ENCODE results near the gene NFAM1.

The NFAM1 gene

DNA sequence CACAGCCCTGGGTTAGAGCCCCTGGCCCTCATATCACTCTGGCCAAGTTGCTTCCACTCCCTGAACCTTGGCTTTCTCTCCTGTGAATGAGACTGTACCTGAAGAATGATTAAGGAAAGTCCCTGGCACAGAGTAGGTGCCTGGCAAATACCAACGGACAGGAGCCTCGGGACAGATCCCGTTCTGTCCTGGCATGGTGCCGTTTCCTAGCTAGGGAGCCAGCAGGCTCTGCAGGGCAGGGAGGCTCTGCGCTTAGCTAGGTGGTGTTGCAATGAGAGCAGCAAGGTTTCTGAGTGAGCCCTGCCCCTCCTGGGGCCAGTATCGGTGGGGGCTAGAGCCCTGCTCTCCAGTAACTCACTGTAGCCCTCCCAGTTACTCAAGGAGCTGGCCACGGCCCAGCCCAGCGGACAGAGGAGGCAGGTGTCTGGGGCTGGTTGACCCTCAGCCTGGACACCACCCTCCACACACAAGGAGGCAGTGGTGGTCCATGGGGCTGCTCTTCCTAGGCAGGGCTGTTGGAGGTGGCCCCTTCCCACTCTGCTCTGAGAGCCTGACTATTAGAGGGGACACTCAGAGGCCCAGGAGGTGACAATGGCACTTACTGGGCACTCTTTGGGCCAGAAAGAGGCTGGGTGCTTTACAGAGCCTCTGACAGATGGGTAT lies 74.4 kb downstream of the NFAM1 start:
- DNase-seq = no peak

GRCh38 chr22:42357221-42357620 lies 75.0 kb downstream of the NFAM1 start:
- DNase-seq = no peak

GRCh38 chr22:42356533-42356932 lies 75.7 kb downstream of the NFAM1 start:
- DNase-seq = no peak

- peak; percentile 36 for DNase-seq
Observed at GRCh38 chr22:42353883-42354727, 78.1 kb downstream of the NFAM1 start.

DNA sequence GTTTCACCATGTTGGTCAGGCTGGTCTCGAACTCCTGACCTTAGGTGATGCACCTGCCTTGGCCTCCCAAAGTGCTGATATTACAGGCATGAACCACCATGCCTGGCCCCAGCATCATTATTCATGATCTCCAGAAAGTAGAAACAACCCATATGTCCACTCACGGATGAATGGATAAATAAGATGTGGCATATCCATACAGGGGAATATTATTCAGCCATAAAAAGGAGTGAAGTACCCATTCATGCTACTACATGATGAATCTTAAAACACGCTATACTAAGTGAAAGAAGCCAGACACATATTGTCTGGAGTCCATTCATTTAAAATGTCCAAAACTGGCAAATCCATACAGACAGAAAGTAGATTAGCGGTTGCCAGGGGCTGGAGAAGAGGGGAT lies 81.8 kb downstream of the NFAM1 start:
- no peak for DNase-seq

DNA sequence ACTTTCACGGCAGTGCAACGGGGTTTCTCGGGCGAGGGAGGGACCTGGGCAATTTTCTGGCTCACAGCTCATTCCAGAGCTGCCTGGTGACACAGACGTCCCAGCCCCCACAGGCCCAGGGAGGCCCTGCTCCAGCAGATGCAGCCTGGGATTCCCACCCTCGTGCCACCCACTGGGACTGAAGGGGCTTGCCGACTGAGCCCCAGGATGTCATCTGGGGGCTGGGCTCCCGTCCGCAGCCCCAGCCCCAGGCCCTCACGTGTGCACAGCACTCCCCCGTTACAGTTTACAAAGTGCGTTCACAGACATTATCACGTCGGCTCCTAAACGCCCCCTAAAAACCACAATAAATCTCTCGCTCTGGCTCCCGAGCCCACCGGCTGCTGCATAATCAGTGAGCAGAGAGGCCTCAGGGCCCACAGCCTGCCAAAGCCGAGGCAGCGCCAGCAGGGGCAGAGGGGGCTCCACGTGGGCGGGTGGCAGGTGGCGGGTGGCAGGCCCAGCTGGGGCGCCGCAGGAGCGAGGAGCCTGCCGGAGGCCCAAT lies 84.8 kb downstream of the NFAM1 start:
- DNase-seq = peak; percentile 38

GRCh38 chr22:42346722-42347121 lies 85.5 kb downstream of the NFAM1 start:
- no peak for DNase-seq

GRCh38 chr22:42345458-42345857 lies 86.7 kb downstream of the NFAM1 start:
- DNase-seq = no peak

GRCh38 chr22:42344361-42344905 lies 87.8 kb downstream of the NFAM1 start:
- peak; percentile 36 for DNase-seq

DNA sequence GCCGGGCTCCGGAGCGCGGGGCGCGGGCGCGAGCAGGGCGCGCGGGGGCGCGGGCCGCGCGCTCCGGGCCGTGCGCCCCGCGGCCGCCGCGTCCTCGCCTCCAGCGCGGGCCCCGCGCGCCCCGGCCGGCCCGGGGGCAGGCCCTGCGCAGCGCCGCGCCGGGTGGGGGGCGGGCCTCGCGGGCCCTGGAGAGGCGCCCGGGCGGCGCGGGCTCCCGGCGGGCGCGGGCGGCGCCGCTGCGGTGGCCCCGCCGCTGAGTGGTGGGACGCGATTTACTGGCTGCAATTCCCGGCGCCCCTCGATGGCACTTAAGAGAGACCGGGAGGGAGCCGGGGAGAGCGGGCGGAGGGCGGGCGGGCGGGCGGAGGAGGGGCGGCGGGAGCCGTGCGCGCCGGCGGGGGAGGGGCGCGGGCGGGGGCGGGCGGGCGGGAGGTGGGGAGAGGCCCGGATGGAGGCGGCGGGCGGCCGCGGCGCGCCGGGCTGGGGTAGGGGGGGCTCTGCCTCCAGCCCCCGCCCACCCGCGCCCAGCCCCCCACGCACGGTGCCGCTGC lies 88.6 kb downstream of the NFAM1 start:
- DNase-seq = peak; percentile 44

- DNase-seq = no peak
Observed at GRCh38 chr22:42343121-42343454, 89.1 kb downstream of the NFAM1 start.

DNA sequence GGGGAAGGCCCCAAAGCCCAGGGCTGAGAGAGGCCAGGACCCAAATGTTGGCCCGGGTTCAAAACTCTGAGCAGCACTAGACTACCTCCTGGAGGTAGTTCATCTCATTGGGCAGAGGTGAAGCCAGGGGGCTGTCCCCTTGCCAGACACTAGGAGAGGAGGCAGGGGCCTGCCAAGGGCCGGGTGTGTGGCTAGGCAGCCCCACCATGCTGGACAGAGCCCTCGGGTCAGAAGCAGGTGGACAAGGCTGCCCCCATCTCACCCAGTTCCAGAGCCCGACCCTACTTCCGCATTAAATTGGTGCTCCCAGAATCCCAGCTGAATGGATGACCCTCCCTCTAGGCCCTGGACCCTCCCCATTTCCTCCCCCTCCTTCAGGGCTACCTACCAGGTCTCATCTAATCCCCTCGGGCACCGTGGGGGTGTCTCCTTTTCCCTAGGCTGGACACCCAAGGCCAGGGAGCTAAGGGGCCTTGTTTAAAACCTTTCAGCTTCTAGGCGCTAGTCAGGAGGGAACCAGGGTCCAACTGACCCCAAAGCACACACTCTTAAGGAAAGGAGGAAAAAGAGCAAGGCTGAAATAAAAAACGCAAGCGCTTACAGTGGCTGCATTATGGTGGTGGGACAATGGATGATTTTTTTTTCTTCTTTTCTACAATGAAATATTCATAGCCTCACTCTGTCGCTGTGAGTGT lies 89.6 kb downstream of the NFAM1 start:
- no peak for DNase-seq

GRCh38 chr22:42341779-42342178 lies 90.4 kb downstream of the NFAM1 start:
- no peak for DNase-seq

DNA sequence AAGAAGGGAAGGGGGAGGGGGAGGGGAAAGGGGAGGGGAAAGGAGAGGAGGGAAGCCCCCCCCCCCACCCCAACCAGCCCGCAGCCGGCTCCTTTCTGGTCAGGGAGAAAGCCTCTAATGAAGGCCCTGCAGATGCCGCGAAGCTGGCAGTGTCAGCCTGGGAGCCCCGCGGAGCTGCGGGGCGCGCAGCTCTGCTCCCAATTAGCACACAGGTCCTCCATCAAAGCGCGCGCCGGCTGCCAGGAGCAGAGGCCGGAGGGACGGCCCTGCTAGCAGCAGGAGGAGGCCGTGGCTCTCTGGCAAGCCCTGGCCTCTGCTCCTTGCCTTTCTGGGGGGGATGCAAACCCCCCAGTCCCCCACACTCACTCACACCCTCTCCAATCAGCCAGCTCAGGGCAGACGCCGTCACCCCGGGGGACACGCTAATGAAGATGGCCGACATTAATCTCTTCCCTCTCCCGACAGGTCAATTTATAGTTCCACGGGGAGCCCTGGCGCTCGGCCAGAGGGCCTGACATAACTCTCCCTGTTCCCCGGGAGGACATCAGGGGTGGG lies 91.3 kb downstream of the NFAM1 start:
- DNase-seq = no peak

GRCh38 chr22:42340150-42340549 lies 92.1 kb downstream of the NFAM1 start:
- no peak for DNase-seq

GRCh38 chr22:42338479-42338878 lies 93.7 kb downstream of the NFAM1 start:
- DNase-seq = no peak

GRCh38 chr22:42337356-42337755 lies 94.8 kb downstream of the NFAM1 start:
- DNase-seq = no peak

DNA sequence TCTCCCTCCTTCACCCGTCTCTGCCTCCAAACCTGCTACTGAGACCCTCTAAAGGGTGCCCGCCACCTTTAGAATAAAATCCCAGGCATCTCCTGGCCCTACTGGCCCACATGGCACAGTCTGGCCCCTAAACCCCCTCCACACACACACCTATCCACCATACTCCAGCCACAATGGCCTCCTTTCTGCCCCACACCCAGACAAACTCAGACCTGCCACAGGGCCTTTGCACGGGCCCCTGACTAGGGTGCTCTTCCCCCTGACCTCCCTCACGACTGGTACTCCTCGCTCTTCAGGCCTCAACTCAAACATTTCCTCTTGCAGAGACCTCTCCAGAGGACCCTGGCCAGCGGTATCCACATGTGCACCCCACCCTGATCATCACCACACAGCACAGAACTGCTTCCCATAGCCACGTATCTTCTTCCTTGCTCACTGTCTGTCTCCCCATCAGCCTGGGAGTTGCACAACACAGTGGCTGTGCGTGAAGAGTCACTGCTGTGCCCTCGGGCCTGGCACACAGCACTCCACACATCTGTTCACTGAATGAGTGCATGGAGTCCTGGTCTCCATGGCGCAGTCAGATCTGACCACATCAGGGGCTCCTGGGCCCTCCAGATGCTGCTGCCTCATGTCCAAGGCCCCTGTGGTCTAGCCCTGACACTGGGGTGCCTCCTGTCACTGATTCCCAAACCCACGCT lies 95.5 kb downstream of the NFAM1 start:
- no peak for DNase-seq

DNA sequence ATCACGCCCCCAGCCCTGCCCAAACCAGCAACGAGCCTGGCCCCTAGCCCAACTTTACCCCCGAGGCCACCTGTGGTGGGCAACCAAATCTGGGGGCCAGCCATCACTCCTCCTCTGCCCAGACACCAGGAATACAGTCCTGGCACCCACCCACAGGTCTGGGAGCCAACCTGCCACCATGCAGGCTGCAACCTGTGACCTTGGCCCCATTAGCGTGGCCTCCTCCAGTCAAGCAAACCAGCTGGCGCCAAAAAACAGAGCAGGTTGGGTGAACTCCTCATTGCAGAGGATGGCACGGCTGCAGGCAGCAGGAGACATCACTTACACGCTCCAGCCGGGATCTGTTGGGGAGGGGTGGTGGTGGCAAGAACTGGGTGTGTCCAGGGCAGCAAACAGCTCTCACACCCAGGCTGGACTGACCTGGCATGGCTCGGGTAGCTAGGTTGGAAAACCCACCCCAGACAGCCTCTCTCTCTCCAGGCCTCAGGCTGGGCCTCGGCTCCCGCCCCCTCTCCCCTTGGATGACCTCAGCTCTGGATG lies 96.3 kb downstream of the NFAM1 start:
- DNase-seq = no peak

DNA sequence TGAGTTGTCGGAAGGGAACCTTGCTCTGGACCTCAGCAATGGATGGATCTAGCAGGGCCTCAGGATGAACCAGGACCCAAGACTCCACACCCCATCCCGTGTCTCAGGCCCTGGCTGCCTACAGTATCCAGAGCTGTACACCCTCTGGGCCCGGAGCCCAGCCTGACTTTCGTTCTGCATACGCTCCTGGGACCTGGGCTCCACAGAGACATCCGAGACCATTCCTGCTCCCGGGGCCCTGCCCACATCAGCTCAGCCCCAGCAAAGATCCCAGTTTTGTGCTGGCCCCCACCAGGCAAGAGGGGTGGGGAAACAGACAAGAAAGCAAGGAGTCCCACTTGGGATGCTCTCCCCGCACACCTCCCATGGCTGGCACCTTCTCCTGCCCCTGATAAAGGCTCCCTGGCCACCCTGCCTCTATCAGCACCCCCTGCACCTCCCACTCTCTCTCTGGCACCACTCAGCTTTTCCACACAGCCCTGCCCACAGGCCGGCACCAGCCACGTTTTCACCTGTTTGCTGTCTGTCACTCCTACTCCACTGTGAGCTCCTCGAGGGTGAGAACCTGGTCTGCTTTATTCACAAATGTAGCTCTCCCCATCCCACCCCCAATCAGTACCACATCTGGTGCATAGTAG lies 97.2 kb downstream of the NFAM1 start:
- DNase-seq = no peak

- DNase-seq = no peak
Observed at GRCh38 chr22:42333544-42333943, 98.7 kb downstream of the NFAM1 start.

Data from fibroblast of skin of back (primary cell).